Measurements from ENCODE around the gene PRKN.
"Not testable (repeated sequence)": the region's sequence is repeated elsewhere in the genome, so short reads cannot be mapped to it uniquely, and the experiment has no call there.

Gene PRKN

DNA sequence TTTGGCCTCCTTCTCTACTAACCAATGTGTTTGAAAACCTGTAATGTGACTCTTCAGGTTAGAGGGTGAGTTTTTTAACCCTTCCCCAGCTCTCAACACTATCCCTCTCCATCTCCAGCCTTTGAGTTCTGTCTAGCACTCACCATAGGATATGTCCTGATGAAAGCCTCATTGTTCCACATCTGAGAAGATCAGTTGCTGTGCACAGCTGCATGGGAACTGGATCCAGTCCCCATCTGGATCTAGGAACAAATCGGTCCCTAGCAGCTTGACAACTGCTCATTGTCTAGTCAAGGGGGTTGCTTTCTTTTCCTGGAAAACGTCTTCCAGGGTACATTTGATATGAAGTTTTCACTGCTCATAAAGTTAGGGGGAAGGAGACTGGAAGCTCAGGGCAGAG is 1408.3 kb downstream of the PRKN start:
- Histone ChIP-seq H3K4me3 (ENCODE audit: low read depth, low read length) (no peak overlapping the region), H3K9me3 (ENCODE audit: severe bottlenecking) (no peaks in the 10 kb centered on the region), H3K27ac (no peak overlapping the region), H3K36me3 (no peaks in the 10 kb centered on the region), H3K27me3 (ENCODE audit: insufficient read depth, low read depth, severe bottlenecking) (no peaks in the 10 kb centered on the region)
- no peak for DNase-seq
- TF ChIP-seq, protein P1, sequence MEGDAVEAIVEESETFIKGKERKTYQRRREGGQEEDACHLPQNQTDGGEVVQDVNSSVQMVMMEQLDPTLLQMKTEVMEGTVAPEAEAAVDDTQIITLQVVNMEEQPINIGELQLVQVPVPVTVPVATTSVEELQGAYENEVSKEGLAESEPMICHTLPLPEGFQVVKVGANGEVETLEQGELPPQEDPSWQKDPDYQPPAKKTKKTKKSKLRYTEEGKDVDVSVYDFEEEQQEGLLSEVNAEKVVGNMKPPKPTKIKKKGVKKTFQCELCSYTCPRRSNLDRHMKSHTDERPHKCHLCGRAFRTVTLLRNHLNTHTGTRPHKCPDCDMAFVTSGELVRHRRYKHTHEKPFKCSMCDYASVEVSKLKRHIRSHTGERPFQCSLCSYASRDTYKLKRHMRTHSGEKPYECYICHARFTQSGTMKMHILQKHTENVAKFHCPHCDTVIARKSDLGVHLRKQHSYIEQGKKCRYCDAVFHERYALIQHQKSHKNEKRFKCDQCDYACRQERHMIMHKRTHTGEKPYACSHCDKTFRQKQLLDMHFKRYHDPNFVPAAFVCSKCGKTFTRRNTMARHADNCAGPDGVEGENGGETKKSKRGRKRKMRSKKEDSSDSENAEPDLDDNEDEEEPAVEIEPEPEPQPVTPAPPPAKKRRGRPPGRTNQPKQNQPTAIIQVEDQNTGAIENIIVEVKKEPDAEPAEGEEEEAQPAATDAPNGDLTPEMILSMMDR (IDR thresholded peaks at IDR 0.05; ENCODE audit: low read depth, low read length), result no peak

DNA sequence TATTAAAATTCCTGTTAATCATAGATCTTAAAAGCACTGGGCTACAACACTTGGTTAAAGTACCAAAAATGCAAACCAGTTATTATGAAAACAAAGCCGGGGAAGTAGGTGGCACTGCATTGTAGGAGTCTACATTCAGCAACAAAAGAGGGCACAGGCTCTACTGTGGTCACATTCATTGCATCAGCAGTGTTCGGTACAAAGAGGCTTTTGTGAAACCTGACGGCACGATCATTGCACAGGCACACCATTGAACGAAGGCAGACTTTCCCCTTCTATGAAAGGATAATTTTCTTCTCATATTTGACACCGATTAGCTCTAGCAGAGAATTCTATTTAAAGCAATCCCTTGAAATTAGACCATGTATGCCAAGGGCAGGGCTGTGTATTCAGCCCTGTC is 1409.1 kb downstream of the PRKN start:
- Histone ChIP-seq H3K9me3 (ENCODE audit: severe bottlenecking) (no peaks in the 10 kb centered on the region), H3K4me3 (ENCODE audit: low read depth, low read length) (no peak overlapping the region), H3K36me3 (no peaks in the 10 kb centered on the region), H3K27me3 (ENCODE audit: insufficient read depth, low read depth, severe bottlenecking) (no peaks in the 10 kb centered on the region), H3K27ac (no peak overlapping the region)
- TF ChIP-seq, protein P1 (IDR thresholded peaks at IDR 0.05; ENCODE audit: low read depth, low read length), result no peak
- no peak for DNase-seq

DNA sequence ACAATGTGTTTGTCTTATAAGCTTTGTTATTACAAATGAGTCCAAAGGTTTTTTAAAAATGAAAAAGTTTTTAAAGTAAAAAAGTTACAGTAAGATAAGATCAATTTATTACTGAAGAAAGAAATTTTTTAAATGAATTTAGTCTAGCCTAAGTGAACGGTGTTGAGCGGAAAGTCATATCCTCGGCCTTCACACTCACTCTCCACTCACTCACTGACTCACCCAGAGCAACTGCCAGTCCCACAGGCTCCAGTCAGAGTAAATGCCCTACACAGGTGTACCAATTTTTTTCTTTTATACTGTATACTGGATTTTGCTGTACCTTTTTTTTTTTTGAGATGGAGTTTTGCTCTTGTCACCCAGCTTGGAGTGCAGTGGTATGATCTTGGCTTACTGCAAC is 1411.0 kb downstream of the PRKN start:
- no peak overlapping the region for H3K4me3 ChIP-seq (ENCODE audit: low read depth, low read length)
- TF ChIP-seq, protein P1 (IDR thresholded peaks at IDR 0.05; ENCODE audit: low read depth, low read length), result no peak
- H3K27ac ChIP-seq, result no peak overlapping the region
- DNase-seq, result no peak
- H3K36me3 ChIP-seq, result no peaks in the 10 kb centered on the region
- H3K27me3 ChIP-seq (ENCODE audit: insufficient read depth, low read depth, severe bottlenecking), result no peaks in the 10 kb centered on the region
- H3K9me3 ChIP-seq (ENCODE audit: severe bottlenecking), result no peaks in the 10 kb centered on the region

DNA sequence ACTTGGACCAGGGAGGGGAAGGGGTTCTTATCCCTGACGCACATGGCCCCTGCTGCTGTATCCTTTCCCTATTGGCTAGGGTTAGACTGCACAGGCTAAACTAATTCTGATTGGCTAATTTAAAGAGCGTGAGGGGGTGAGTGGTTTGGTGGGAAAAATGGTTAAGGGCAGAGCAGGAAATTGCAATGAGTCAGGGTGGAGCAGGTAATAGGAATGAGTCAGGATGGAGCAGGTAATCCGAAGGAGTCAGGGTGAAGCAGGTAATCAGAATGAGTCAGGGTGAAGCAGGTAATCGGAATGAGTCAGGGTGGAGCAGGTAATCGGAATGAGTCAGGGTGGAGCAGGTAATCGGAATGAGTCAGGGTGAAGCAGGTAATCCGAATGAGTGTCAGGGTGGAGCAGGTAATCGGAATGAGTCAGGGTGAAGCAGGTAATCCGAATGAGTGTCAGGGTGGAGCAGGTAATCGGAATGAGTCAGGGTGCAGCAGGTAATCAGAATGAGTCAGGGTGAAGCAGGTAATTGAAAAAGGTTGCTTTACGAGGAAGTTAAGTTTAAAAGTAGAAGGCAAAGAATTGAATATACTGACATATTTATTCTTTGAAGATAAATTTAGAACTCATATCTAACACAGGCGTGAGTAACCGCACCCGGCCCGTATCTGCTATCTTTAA is 1412.2 kb downstream of the PRKN start:
- not testable (repeated sequence) for H3K36me3 ChIP-seq; H3K27me3 ChIP-seq (ENCODE audit: insufficient read depth, low read depth, severe bottlenecking); H3K27ac ChIP-seq; H3K4me3 ChIP-seq (ENCODE audit: low read depth, low read length); H3K9me3 ChIP-seq (ENCODE audit: severe bottlenecking); DNase-seq

DNA sequence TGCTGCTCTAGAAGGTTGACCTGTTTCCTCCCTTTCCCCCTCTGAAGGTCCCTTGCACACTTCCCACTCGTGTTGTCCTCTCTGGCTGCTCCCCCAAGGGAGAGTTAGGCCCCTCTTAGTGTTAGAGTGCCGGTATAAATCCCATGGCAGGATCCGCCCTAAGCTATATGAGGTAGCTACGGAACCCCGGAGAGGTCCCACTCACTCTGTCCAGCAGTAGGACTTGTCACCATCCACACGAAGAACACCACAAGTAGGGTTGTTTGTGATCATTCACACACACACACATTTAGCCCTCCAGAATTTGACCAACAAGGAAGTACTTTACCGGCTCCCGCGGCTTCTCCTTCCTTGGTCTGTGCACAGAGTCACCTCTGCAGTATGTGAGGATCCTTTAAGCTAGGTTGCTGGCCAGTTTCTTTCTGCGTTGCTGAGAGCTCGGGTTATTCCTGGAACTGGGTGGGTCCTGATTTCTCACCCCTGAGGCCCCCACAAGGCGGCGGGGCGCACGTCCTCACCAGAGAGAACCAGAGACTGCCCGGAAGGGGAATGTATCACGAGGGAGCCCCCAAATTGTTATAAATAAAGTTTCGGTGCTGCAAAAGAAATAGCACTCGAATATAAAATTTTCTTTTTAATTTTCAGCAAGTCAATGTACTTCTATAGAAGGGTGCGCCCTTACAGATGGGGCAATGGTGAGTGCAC is 1412.9 kb downstream of the PRKN start:
- not testable (repeated sequence) for H3K27me3 ChIP-seq (ENCODE audit: insufficient read depth, low read depth, severe bottlenecking); H3K36me3 ChIP-seq; H3K27ac ChIP-seq; DNase-seq; H3K9me3 ChIP-seq (ENCODE audit: severe bottlenecking); H3K4me3 ChIP-seq (ENCODE audit: low read depth, low read length)

DNA sequence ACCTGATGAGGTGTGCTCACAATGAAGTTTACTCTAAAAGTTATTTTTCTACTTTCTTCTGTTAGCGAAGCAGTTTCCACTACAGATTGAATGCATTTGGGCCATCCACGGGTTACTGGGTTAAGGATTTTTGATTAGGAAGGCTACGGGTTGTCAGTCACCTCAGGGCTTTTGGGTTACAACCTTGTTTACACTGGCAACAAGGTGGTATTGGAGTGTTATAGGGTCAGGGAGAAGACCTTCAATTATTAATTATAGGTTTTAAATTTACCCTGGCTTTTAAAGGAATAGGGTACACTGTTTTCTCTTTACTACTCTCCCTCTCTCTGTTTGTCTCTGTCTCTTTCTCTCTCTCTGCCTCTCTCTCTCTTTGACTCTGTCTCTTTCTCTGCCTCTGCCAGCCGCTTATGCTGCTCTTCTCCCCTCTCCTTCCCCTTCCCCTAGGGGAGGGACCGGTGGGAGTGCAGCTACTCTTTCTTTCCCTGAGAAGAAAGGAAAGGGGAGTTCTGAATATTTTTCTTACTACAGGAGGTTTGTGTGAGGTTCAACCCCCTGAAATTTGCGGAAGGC is 1413.5 kb downstream of the PRKN start:
- Histone ChIP-seq H3K36me3 (no peaks in the 10 kb centered on the region), H3K27me3 (ENCODE audit: insufficient read depth, low read depth, severe bottlenecking) (no peaks in the 10 kb centered on the region), H3K27ac (no peak overlapping the region), H3K4me3 (ENCODE audit: low read depth, low read length) (no peak overlapping the region), H3K9me3 (ENCODE audit: severe bottlenecking) (no peaks in the 10 kb centered on the region)
- TF ChIP-seq, protein P1 (IDR thresholded peaks at IDR 0.05; ENCODE audit: low read depth, low read length), result no peak
- no peak for DNase-seq

DNA sequence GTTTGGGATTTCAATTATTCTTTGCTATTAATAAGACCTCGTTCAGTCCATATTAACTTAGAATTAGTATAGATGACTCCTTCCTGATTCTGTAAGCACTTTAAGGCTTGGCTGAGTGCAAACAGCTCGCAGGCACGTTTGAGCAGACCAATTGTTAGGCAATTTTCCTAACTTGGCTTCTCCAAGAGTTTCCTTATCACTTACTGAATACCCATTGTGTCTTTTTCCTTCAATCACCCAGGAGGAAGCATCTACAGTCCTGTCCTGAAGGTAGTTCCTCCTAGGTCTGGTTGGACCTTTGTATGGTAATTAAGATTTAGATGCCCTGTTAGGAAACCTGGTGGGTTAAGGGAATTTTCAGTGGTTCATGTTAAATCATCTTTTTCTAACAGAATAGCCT is 1414.1 kb downstream of the PRKN start:
- not testable (repeated sequence) for DNase-seq; H3K27me3 ChIP-seq (ENCODE audit: insufficient read depth, low read depth, severe bottlenecking); H3K36me3 ChIP-seq; H3K4me3 ChIP-seq (ENCODE audit: low read depth, low read length); H3K9me3 ChIP-seq (ENCODE audit: severe bottlenecking); H3K27ac ChIP-seq

DNA sequence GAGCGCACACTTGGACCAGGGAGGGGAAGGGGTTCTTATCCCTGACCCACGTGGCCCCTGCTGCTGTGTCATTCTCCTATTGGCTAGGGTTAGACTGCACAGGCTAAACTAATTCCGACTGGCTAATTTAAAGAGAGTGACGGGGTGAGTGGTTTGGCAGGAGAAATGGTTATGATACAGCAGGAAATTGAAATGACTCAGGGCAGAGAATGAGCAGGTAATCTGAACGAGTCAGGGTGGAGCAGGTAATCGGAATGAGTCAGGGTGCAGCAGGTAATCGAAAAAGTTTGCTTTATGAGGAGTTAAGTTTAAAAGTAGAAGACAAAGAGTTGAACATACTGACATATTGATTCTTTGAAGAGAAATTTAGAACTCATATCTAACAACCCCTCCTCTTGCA is 1417.8 kb downstream of the PRKN start:
- not testable (repeated sequence) for H3K4me3 ChIP-seq (ENCODE audit: low read depth, low read length); H3K27ac ChIP-seq; H3K36me3 ChIP-seq; H3K27me3 ChIP-seq (ENCODE audit: insufficient read depth, low read depth, severe bottlenecking); DNase-seq; H3K9me3 ChIP-seq (ENCODE audit: severe bottlenecking)
